Choroid plexus epithelial cell (primary cell): ENCODE results near the gene SPATA2.
A peak's percentile ranks its signal among the peaks of the same experiment; 100 is the strongest.
"Not testable (repeated sequence)": the region's sequence is repeated elsewhere in the genome, so short reads cannot be mapped to it uniquely, and the experiment has no call there.

Experiments used
- DNase-seq: peaks from one replicate; pipeline ENCODE4 v3.0.0-alpha.2; 2010; ENCODE audit warnings: low read depth
- H3K4me3 ChIP-seq: 2 replicates; pipeline ENCODE4 v1.5.1; 2011; ENCODE audit warnings: low read depth, mild to moderate bottlenecking, control low read depth, low read length, moderate library complexity
- CTCF ChIP-seq: conservative IDR thresholded peaks from 2 replicates; pipeline ENCODE4 v1.5.1; 2011; ENCODE audit warnings: low read depth, mild to moderate bottlenecking, control low read depth, inconsistent platforms, low read length, moderate library complexity

SPATA2 gene

GRCh38 chr20:49868964-49869363, 46.4 kb downstream of the SPATA2 start:
- H3K4me3 ChIP-seq: no peak overlapping the region
- DNase-seq: no peak
- no peak for TF ChIP-seq CTCF

- TF ChIP-seq CTCF: no peak
- H3K4me3 ChIP-seq: no peak overlapping the region
- no peak for DNase-seq
These were observed 46.8 kb downstream of the SPATA2 start for GRCh38 chr20:49868538-49868937.

- no peak for DNase-seq
- TF ChIP-seq CTCF: no peak
- no peak overlapping the region for H3K4me3 ChIP-seq
These were observed 47.7 kb downstream of the SPATA2 start for GRCh38 chr20:49867453-49868215.

GRCh38 chr20:49866051-49866450, 49.3 kb downstream of the SPATA2 start:
- no peak overlapping the region for H3K4me3 ChIP-seq
- no peak for TF ChIP-seq CTCF
- peak; percentile 62 for DNase-seq

GRCh38 chr20:49865559-49865958, 49.8 kb downstream of the SPATA2 start:
- DNase-seq: no peak
- no peak for TF ChIP-seq CTCF
- no peak overlapping the region for H3K4me3 ChIP-seq

GRCh38 chr20:49863666-49864065, 51.7 kb downstream of the SPATA2 start:
- H3K4me3 ChIP-seq: no peak overlapping the region
- TF ChIP-seq CTCF: no peak
- DNase-seq: no peak

GRCh38 chr20:49862607-49863200, 52.6 kb downstream of the SPATA2 start:
- DNase-seq: no peak
- no peak overlapping the region for H3K4me3 ChIP-seq
- TF ChIP-seq CTCF: no peak

- DNase-seq: not testable (repeated sequence)
These were observed 54.1 kb downstream of the SPATA2 start for GRCh38 chr20:49861232-49861631.

More at GRCh38 chr20:49861232-49861631, 54.1 kb downstream of the SPATA2 start:
- H3K4me3 ChIP-seq: not testable (repeated sequence)
